ENCODE measurements around the gene MOGAT2. TPM values are rescaled to one million over a fixed set of nuclear protein-coding genes. Genes with fewer than 3 reads are reported as not detected.

Gene MOGAT2
- total and polyA plus RNA-seq, 2 of the 13 experiments (the other 11 are each of a cell fraction or from before 2014, with no cell fraction given), result 27.2 to 27.8 TPM

DNA sequence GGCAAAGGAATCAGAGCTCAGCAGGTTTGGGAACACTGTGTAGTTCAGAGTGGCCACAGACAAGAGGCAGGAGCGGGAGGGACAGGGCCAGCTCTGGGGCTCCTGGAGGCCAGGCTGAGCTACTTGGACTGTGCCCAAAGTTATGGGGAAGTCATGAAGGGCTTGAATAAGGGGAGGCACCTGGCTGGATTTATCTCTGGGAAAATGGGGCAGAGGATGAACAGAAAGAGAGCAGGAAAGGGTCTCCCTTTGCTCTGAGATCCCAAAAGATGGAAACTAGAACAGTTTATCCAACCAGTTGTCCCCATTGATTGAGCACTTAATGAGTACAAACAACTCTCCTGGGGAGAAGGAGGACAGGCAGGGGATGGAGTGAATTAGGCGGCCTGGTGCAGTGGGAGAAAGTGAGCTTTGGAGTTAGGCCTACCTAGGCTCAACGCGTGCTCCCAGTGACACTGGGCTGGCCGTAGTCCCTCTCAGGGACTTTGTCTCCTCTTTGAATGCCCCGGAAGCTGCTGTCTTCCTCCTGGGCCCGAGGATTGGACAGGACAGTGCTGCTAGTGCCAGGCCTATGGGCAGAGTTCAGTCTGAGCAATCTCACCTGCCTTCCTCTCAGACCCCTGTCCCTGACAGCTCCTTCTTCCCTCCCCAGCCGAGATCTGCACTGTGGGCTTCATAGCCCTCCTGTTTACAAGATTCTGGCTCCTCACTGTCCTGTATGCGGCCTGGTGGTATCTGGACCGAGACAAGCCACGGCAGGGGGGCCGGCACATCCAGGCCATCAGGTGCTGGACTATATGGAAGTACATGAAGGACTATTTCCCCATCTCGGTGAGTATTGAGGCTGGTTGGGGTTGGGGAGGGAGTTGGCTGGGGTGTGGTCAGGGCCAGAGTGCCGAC is 2.0 kb downstream of the MOGAT2 start (continued):
- TF ChIP-seq, protein P1, sequence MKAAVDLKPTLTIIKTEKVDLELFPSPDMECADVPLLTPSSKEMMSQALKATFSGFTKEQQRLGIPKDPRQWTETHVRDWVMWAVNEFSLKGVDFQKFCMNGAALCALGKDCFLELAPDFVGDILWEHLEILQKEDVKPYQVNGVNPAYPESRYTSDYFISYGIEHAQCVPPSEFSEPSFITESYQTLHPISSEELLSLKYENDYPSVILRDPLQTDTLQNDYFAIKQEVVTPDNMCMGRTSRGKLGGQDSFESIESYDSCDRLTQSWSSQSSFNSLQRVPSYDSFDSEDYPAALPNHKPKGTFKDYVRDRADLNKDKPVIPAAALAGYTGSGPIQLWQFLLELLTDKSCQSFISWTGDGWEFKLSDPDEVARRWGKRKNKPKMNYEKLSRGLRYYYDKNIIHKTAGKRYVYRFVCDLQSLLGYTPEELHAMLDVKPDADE (CRISPR knock-in tag; IDR thresholded peaks at IDR 0.05), result no peak
- TF ChIP-seq ZNF703 (CRISPR knock-in tag; IDR thresholded peaks at IDR 0.05; ENCODE audit: borderline replicate concordance) (0 out of 2 replicates have a peak, but pooled peaks have one; percentile 66), U2AF1 (optimal IDR thresholded peaks at IDR 0.05; ENCODE audit: low read depth, low read length) (peak; percentile 59), KDM3A (CRISPR knock-in tag; IDR thresholded peaks at IDR 0.05; ENCODE audit: low read depth) (peak; percentile 31; the same call in 1 of the 2 replicates), NCOA1 (CRISPR knock-in tag; IDR thresholded peaks at IDR 0.05) (0 out of 2 replicates have a peak, but pooled peaks have one; percentile 4), HES4 (CRISPR knock-in tag; IDR thresholded peaks at IDR 0.05; ENCODE audit: borderline replicate concordance) (no peak), TBL1XR1 (IDR thresholded peaks at IDR 0.05; ENCODE audit: borderline replicate concordance, low read length, partially characterized antibody) (no peak), NR3C1 (CRISPR knock-in tag; IDR thresholded peaks at IDR 0.05) (no peak), ATF7 (IDR thresholded peaks at IDR 0.05) (no peak), ATF7 (CRISPR knock-in tag; IDR thresholded peaks at IDR 0.05) (no peak), SKI (IDR thresholded peaks at IDR 0.05; ENCODE audit: partially characterized antibody) (no peak), ZNF816 (CRISPR knock-in tag; IDR thresholded peaks at IDR 0.05; ENCODE audit: borderline replicate concordance) (peak; percentile 87; the same call in 1 of the 2 replicates), MYNN (CRISPR knock-in tag; IDR thresholded peaks at IDR 0.05; ENCODE audit: low read depth) (no peak)
- TF ChIP-seq, protein P2, sequence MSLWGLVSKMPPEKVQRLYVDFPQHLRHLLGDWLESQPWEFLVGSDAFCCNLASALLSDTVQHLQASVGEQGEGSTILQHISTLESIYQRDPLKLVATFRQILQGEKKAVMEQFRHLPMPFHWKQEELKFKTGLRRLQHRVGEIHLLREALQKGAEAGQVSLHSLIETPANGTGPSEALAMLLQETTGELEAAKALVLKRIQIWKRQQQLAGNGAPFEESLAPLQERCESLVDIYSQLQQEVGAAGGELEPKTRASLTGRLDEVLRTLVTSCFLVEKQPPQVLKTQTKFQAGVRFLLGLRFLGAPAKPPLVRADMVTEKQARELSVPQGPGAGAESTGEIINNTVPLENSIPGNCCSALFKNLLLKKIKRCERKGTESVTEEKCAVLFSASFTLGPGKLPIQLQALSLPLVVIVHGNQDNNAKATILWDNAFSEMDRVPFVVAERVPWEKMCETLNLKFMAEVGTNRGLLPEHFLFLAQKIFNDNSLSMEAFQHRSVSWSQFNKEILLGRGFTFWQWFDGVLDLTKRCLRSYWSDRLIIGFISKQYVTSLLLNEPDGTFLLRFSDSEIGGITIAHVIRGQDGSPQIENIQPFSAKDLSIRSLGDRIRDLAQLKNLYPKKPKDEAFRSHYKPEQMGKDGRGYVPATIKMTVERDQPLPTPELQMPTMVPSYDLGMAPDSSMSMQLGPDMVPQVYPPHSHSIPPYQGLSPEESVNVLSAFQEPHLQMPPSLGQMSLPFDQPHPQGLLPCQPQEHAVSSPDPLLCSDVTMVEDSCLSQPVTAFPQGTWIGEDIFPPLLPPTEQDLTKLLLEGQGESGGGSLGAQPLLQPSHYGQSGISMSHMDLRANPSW (CRISPR knock-in tag; IDR thresholded peaks at IDR 0.05; ENCODE audit: borderline replicate concordance), result no peak
- TF ChIP-seq, protein P3, sequence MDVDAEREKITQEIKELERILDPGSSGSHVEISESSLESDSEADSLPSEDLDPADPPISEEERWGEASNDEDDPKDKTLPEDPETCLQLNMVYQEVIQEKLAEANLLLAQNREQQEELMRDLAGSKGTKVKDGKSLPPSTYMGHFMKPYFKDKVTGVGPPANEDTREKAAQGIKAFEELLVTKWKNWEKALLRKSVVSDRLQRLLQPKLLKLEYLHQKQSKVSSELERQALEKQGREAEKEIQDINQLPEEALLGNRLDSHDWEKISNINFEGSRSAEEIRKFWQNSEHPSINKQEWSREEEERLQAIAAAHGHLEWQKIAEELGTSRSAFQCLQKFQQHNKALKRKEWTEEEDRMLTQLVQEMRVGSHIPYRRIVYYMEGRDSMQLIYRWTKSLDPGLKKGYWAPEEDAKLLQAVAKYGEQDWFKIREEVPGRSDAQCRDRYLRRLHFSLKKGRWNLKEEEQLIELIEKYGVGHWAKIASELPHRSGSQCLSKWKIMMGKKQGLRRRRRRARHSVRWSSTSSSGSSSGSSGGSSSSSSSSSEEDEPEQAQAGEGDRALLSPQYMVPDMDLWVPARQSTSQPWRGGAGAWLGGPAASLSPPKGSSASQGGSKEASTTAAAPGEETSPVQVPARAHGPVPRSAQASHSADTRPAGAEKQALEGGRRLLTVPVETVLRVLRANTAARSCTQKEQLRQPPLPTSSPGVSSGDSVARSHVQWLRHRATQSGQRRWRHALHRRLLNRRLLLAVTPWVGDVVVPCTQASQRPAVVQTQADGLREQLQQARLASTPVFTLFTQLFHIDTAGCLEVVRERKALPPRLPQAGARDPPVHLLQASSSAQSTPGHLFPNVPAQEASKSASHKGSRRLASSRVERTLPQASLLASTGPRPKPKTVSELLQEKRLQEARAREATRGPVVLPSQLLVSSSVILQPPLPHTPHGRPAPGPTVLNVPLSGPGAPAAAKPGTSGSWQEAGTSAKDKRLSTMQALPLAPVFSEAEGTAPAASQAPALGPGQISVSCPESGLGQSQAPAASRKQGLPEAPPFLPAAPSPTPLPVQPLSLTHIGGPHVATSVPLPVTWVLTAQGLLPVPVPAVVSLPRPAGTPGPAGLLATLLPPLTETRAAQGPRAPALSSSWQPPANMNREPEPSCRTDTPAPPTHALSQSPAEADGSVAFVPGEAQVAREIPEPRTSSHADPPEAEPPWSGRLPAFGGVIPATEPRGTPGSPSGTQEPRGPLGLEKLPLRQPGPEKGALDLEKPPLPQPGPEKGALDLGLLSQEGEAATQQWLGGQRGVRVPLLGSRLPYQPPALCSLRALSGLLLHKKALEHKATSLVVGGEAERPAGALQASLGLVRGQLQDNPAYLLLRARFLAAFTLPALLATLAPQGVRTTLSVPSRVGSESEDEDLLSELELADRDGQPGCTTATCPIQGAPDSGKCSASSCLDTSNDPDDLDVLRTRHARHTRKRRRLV (CRISPR knock-in tag; IDR thresholded peaks at IDR 0.05), result no peak
- TF ChIP-seq, protein P4, sequence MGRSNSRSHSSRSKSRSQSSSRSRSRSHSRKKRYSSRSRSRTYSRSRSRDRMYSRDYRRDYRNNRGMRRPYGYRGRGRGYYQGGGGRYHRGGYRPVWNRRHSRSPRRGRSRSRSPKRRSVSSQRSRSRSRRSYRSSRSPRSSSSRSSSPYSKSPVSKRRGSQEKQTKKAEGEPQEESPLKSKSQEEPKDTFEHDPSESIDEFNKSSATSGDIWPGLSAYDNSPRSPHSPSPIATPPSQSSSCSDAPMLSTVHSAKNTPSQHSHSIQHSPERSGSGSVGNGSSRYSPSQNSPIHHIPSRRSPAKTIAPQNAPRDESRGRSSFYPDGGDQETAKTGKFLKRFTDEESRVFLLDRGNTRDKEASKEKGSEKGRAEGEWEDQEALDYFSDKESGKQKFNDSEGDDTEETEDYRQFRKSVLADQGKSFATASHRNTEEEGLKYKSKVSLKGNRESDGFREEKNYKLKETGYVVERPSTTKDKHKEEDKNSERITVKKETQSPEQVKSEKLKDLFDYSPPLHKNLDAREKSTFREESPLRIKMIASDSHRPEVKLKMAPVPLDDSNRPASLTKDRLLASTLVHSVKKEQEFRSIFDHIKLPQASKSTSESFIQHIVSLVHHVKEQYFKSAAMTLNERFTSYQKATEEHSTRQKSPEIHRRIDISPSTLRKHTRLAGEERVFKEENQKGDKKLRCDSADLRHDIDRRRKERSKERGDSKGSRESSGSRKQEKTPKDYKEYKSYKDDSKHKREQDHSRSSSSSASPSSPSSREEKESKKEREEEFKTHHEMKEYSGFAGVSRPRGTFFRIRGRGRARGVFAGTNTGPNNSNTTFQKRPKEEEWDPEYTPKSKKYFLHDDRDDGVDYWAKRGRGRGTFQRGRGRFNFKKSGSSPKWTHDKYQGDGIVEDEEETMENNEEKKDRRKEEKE (IDR thresholded peaks at IDR 0.05), result no peak
